Omental fat pad (tissue), 4 donors: ENCODE results near the gene TBC1D21. TPM values are rescaled to one million over a fixed set of nuclear protein-coding genes. Genes with fewer than 3 reads are reported as not detected.

Experiments used
- ATAC-seq: fragments of 150-250 bp; one replicate; pipeline ENCODE4 v1.9.1; 2016; ENCODE audit warnings: mild to moderate bottlenecking, moderate library complexity; ENCODE audit not compliant: low FRiP score
- DNase-seq: peaks from one replicate; pipeline ENCODE4 v3.0.0-alpha.2; 2019; ENCODE audit warnings: low spot score
- total RNA-seq, 4 donors: library from RNA; depleted of rRNA; stranded (reverse); fragments of >200 nt; gene quantifications; one replicate each; pipeline ENCODE4 v1.1.0, GENCODE V29; 2016
- TF ChIP-seq, protein P1 (sequence below), 3 donors: fragments of 450-650 bp; IDR thresholded peaks; one replicate each; pipeline ENCODE4 v1.5.1; 2016 to 2017; ENCODE audit warnings: antibody characterized with exemption in 3 of 3, mild to moderate bottlenecking in 3 of 3, moderate library complexity in 2 of 3

Gene TBC1D21
- total RNA-seq, 4 donors from 2014 or later: not detected

DNA sequence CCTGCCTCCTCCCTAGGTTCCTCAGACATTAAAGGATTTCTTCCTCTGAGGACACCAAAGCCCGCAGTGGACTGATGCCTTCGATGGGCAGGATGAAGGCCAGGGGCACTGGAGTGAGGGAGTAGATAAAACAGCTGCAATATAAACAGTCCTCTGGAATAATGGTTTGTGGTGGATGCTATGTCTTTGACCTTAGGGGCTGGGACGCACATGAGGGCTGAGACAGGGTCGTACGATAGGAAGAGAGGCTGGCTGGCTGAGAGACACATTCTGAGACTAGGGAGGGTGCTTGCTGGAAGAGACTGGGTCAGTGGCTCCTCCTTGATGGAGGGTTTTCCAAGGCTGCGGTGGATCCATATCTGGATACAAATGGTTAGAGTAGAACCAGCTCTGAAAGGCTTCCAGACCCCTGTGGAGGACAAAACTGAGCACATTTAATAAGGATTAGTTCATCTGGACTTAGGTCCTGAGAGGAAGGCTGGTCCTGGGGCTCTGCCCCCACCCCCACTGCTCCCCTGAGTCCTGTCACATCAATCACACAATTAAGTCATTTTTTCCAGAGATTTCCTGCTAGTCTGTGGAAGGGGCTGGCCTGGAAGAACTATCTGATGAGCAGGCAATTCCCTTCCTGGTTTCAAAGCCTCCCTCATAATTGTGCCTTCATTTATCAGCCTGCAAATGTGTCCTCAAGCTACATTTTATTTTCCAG is 15.8 kb downstream of the TBC1D21 start:
- ATAC-seq: no peak
- no peak for DNase-seq

DNA sequence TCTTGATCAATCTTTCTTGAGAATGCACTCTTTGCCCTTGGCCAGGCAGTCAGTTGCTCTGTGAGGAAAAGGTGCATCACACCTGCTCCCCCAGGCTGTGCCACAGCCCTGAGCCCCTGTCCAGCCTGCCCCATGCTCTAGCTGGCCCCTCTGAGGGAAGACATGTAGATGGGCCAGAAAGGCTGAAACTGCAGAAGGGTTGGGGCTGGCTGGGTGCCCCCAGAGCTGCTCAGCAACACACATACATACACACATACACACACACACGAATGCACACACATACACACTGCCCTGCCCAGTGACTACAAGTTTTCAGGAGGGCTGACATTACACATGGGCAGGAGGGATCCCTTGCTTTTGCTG is 16.4 kb downstream of the TBC1D21 start:
- TF ChIP-seq, protein P1, sequence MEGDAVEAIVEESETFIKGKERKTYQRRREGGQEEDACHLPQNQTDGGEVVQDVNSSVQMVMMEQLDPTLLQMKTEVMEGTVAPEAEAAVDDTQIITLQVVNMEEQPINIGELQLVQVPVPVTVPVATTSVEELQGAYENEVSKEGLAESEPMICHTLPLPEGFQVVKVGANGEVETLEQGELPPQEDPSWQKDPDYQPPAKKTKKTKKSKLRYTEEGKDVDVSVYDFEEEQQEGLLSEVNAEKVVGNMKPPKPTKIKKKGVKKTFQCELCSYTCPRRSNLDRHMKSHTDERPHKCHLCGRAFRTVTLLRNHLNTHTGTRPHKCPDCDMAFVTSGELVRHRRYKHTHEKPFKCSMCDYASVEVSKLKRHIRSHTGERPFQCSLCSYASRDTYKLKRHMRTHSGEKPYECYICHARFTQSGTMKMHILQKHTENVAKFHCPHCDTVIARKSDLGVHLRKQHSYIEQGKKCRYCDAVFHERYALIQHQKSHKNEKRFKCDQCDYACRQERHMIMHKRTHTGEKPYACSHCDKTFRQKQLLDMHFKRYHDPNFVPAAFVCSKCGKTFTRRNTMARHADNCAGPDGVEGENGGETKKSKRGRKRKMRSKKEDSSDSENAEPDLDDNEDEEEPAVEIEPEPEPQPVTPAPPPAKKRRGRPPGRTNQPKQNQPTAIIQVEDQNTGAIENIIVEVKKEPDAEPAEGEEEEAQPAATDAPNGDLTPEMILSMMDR (IDR thresholded peaks at IDR 0.05): no peak
- no peak for ATAC-seq
- no peak for DNase-seq

More for the DNA sequence above, 15.8 kb downstream of the TBC1D21 start:
- TF ChIP-seq, protein P1 (IDR thresholded peaks at IDR 0.05): no peak

DNA sequence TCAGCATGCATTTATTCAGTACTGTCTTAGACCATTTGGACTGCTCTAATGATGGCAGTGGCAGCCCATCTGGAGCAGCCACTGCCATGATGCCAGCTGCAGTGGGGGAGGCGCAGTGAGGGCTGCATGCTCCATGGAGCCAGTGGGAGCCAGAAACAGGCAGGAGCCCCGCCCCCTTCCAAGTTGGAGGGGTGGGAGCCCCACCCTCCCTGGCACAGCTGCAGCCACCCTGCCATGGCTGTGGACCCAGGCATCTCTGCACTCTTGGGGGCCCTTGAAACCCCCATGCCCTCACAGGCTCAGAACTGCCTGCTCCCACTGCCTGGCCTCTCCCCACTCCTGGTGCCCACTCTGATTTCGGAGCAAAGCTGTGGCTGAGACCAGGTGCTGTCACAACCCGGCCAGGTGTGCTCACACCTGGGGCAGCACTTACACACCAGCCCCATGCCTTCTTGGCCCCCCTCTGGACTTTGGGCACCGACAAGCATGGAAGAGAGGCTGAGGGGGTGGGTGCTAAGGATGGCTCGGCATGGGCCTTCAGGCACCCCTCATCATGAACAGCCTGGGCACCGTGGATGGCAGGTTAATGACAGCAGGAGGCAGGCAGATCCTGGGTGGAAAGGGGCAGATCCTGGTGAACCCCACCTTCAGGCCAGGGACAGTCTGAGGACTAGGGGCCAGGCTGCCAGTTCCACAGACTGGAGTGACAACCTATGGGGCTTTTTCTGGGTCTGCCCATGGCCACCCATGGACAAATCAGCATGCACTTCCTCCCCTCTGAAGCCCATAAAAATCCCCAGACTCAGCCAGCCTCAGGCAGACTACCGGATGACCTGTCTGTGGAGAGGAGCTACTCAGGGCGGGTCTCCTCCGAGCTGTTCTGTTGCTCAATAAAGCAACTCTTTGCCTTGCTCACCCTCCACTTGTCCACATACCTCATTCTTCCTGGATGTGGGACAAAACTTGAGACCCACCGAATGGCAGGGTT is 18.3 kb downstream of the TBC1D21 start:
- no peak for DNase-seq
- ATAC-seq: no peak
- TF ChIP-seq, protein P1 (IDR thresholded peaks at IDR 0.05): no peak

DNA sequence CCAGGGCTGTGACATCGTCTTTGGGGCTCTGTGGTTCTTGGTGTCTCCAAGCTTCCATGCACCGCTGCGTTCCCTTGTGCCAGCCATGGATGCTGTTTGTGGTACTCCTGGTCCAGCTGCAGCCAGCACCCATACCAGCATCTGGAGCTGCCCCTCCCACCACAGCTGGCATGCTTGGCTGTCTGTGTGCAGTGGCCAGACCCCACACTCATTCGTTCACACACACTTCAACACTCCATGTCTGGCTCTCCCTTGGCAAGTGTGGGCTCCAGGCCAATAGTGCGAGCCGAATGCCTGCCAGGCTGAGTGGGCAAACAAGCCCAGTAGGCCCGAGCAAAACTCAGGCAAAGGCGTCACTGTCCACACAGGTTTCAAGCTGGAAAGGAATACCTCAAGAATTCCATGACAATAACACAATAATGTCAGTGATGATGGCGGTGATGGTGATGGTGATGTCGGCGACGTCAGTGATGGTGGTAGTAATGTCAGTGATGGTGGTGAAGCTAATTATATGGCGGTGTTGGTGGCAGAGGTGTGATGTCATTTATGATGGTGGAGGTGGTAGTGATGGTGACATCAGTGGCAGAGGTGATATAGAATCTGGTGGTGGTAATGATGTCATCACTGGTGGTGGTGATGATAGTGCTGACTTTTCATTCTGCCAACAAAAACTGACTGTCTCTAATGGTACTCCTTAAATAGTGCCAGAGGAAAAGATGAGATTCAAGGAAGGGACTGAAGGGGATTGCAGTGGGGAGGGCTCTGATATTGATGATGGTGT is 19.3 kb downstream of the TBC1D21 start:
- TF ChIP-seq, protein P1 (IDR thresholded peaks at IDR 0.05): no peak
- DNase-seq (no peak), ATAC-seq (no peak)

DNA sequence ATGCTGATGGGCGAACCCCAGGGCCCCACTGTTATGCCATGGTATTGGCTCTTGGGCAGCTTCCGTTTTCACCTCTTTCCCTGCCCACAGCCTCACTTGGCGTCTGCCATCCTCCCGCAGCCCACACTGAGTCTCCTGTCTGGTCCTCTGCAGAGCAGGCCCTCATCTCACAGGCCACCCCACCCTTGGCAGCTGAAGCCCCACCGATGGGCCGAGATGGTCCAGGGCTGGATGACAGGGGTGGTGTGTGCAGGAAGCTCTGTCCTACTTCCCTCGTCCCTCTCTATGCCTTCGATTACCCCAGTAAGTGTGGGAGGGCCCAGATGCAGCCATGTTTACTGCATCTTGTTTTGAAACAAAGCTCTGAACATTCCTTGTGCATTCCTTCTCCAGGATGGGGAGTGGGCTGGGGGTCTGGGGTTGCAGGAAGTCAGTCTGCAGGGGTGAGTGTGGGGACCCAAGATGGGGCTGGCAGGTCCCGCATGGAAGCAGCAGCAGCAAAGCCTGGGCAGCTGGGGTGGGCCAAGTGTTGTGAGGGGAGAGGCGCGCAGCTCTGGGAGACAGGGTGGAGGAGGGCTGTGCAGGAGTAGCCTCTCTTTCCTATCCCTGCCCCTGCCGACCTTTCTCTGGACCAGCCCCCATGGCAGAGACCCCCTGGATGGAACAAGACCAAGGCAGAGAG is 20.9 kb downstream of the TBC1D21 start:
- ATAC-seq (no peak), DNase-seq (no peak)
- TF ChIP-seq, protein P1 (IDR thresholded peaks at IDR 0.05): no peak
